DND-41 (cell line): ENCODE results near the gene ATP5F1C.

Source experiments
- CTCF ChIP-seq: IDR thresholded peaks from 2 replicates; pipeline ENCODE4 v1.5.1; 2012; ENCODE audit warnings: borderline replicate concordance, low read length, moderate library complexity, mild to moderate bottlenecking; ENCODE audit not compliant: poor library complexity, severe bottlenecking; ENCODE audit errors: extremely low read depth
- EZH2 ChIP-seq: IDR thresholded peaks from 3 replicates; pipeline ENCODE4 v1.6.1; 2012; ENCODE audit warnings: borderline replicate concordance, low read depth, mild to moderate bottlenecking, moderate library complexity, low read length, inconsistent platforms; ENCODE audit not compliant: severe bottlenecking

- no peak for TF ChIP-seq CTCF
- TF ChIP-seq EZH2, result no peak
Observed at GRCh38 chr10:7810443-7810842, 22.5 kb downstream of the ATP5F1C start.
